IPS-18a (cell line): Measurements from ENCODE around the gene RBM38.

Experiments
- H3K27ac ChIP-seq: one replicate; pipeline ENCODE4 v1.5.1; 2013; ENCODE audit warnings: low read length
- H3K27me3 ChIP-seq: one replicate; pipeline ENCODE4 v1.6.1; 2013; ENCODE audit warnings: mild to moderate bottlenecking, low read length; ENCODE audit not compliant: control insufficient read depth, insufficient read depth
- H3K36me3 ChIP-seq: one replicate; pipeline ENCODE4 v1.6.1; 2013; ENCODE audit warnings: low read depth, low read length; ENCODE audit not compliant: control insufficient read depth
- H3K4me1 ChIP-seq: one replicate; pipeline ENCODE4 v1.6.1; 2013; ENCODE audit warnings: low read depth, low read length; ENCODE audit not compliant: control insufficient read depth
- H3K4me3 ChIP-seq: one replicate; pipeline ENCODE4 v1.5.1; 2013; ENCODE audit warnings: low read length
- H3K9ac ChIP-seq: one replicate; pipeline ENCODE4 v1.6.1; 2013; ENCODE audit warnings: mild to moderate bottlenecking, low read length, moderate library complexity
- H3K9me3 ChIP-seq: one replicate; pipeline ENCODE4 v1.6.1; 2013; ENCODE audit warnings: low read depth, low read length; ENCODE audit not compliant: control insufficient read depth

Gene RBM38

DNA sequence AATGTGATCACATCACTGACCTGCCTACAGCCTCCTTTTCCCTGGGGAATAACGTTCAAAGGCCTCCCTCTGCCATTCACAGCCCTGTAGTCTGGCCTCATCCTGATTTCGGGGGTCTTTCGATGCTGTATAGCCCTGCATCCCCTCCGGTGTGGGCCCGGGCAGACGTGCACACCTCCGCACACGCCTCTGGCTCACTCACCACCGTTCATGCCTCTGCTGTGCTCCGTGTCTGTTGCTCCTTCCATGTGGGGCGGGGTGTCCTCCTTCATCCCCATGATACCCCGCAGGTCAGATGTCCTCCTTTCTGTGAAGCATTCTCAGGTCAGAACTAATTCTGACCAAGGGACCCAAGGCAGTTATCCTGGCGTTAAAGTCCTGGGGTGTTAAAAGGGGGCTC lies 13.8 kb upstream of the RBM38 start:
- Histone ChIP-seq H3K36me3 (peaks cover 70% of the 10 kb centered on the region), H3K27me3 (no peaks in the 10 kb centered on the region), H3K9ac (no peak overlapping the region), H3K9me3 (no peaks in the 10 kb centered on the region), H3K27ac (no peak overlapping the region), H3K4me3 (no peak overlapping the region), H3K4me1 (no peaks in the 10 kb centered on the region)

DNA sequence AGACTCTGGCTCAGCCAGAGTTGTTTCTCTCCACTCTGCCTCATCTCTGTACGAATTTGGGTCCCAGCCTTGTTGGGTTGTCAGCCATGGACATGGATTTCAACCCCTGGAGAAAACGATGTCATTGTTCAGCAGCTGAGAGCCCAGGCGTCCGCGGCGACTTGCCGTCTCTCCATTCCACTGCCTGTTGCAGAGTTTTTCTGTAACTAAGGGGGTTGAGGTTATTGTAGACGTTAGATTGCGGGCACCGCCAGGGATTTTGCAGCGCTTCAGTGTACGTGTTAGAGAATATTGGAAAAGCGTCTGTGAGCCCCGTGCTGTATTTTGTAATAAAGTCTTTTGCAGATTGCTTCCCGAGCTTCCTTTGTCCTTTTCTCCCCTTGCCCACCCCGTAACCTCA lies 13.1 kb upstream of the RBM38 start:
- no peak overlapping the region for H3K27ac ChIP-seq
- H3K9me3 ChIP-seq = no peaks in the 10 kb centered on the region
- H3K4me3 ChIP-seq = no peak overlapping the region
- peaks cover 63% of the 10 kb centered on the region for H3K36me3 ChIP-seq
- H3K27me3 ChIP-seq = no peaks in the 10 kb centered on the region
- no peaks in the 10 kb centered on the region for H3K4me1 ChIP-seq
- no peak overlapping the region for H3K9ac ChIP-seq

DNA sequence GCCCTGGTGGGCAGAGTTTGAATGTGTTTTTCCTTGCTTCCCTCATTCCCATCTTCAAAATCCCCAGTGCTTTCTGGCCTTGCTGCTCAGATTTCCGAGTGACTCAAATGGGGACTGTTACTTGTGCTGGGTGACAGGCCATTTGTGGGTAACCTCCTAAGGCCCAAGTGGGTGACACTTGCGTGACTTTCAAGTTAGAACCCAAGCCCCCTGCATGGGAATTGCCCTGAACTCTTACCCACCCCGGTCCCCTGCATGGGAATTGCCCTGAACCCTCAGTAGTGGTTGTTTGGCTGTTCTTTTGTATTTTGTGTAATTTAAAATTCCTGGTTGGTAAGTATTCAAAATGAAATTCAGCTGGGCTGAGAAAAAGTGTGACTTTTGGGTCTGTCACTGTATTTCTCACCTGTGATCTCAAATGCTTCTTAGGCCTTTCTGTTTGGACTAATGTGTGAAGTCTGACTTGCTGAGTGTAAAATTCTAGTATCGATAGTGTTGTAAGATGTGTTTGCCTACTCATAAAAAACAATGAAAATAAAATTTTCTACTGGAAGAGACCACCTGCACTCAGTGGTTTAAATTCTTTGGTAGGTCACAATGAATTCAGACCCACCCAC lies 12.4 kb upstream of the RBM38 start:
- H3K4me3 ChIP-seq = no peak overlapping the region
- peaks cover 56% of the 10 kb centered on the region for H3K36me3 ChIP-seq
- H3K9me3 ChIP-seq = no peaks in the 10 kb centered on the region
- H3K9ac ChIP-seq = no peak overlapping the region
- no peaks in the 10 kb centered on the region for H3K4me1 ChIP-seq
- H3K27me3 ChIP-seq = no peaks in the 10 kb centered on the region
- no peak overlapping the region for H3K27ac ChIP-seq

DNA sequence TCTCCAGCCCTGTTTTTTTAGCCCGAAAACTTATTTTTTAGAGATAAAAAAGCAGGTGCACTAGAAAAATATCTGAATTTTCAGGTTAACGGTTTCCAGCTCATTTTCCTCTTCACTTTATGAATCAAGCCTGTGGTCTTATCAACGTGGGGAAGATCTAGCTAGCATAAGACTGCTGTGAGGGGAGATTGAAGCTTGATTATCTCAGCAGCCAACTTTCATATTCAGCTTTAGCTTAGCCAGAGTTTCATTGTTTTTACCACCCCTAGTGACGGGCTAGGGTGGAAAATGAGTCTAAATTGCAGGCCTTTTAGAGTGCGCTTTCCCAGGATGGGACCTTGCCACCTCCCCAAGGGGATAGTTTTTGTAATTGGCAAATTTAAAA lies 11.9 kb upstream of the RBM38 start:
- Histone ChIP-seq H3K27ac (no peak overlapping the region), H3K27me3 (no peaks in the 10 kb centered on the region), H3K4me3 (no peak overlapping the region), H3K9me3 (no peaks in the 10 kb centered on the region), H3K36me3 (peaks cover 51% of the 10 kb centered on the region), H3K4me1 (no peaks in the 10 kb centered on the region), H3K9ac (no peak overlapping the region)

DNA sequence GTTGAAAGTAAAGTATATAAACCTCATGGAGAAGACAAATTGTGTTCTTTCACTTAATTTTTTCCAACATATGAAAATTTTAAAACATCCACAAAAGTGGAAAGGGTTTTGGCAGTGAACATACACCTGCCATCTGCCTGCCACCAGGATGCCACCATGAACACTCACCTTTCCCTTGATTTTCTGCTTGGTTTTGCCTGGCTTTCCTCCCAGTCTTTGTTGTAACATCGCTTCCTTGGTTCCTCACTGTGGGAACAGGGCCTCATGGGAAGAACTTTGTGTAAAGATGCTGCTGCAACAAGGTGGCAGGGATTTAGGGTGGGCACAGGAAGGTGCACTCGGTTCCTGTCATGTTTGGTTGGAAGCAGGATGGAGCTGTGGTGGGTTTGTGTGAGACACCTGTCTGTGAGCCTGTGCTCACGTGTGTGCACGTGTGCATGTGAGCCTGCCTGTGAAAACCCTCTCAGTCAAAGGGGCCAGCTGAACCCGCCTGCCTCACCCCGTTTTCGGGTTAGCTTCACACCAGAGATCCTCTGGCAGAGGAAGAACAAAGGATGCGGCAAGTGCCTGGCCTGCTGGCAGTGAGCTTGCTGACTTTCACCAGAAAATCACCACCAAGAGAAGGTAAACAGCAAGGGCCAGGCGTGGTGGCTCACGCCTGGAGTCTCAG lies 11.0 kb upstream of the RBM38 start:
- peaks cover 42% of the 10 kb centered on the region for H3K36me3 ChIP-seq
- H3K27me3 ChIP-seq = no peaks in the 10 kb centered on the region
- no peak overlapping the region for H3K27ac ChIP-seq

DNA sequence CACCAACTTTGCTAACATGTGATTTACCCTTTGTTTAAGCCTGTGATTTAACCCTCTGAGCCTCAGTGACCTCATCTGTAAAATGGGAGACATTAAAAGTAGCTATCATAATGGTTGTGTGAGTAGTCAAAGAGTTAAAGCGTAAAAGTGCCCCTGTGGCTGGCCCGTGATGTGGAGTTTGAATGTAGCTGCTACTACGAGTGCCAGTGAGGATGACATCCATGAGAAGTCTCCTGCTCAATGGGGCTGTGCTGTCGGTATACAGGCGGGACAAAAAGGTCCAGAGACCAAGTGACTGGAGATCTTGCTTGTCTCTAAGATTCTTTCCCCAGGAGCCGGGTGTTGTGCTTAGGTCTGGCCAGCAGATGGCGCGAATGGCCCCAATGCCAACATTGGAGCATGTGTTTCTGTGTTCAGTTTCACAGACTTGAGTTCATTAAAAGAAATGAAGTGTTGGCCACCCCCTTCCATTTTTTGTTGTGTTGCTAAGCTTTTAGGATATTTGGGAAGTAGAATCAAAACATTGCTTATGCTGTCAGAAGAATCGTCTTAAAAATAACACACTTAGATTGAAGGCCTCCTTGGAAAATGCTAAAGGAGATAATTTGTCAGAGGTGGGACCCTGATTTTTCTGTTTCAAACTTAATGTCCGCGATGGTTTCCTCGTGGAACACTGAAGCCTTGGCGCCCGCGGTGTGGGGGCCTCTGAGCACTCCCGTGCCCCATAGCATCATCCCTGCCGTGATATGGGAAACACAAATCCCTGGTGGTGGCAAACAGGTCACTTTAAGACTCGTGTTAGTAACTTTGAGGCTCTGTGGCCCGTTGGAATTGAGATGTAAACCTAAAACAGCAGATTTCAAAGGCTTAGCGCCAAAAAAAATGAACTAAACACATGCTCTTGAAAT lies 9.3 kb upstream of the RBM38 start:
- Histone ChIP-seq H3K27me3 (no peaks in the 10 kb centered on the region), H3K4me3 (no peak overlapping the region), H3K4me1 (no peaks in the 10 kb centered on the region), H3K36me3 (peaks cover 27% of the 10 kb centered on the region), H3K9me3 (no peaks in the 10 kb centered on the region), H3K9ac (no peak overlapping the region), H3K27ac (no peak overlapping the region)

More for the DNA sequence above, 11.0 kb upstream of the RBM38 start:
- Histone ChIP-seq H3K4me1 (no peaks in the 10 kb centered on the region), H3K9me3 (no peaks in the 10 kb centered on the region), H3K4me3 (no peak overlapping the region), H3K9ac (no peak overlapping the region)

DNA sequence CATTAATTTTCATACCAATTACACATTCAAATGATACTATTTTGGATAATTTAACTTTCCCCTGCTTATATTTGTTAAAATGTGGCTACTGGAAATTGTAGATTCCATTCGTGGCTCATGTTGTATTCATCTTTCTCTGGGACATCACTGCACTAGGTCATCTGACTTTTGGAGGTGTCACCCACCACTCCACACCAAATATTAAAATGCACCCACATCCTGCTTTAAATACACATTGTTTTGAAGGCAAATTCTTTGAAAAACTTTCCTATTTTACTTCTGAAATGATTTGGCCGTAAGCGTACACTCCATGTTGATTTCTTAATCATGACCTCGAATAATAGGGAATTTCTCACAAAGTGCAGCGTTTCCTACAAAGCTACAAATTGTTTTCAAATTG lies 8.7 kb upstream of the RBM38 start:
- no peaks in the 10 kb centered on the region for H3K27me3 ChIP-seq

DNA sequence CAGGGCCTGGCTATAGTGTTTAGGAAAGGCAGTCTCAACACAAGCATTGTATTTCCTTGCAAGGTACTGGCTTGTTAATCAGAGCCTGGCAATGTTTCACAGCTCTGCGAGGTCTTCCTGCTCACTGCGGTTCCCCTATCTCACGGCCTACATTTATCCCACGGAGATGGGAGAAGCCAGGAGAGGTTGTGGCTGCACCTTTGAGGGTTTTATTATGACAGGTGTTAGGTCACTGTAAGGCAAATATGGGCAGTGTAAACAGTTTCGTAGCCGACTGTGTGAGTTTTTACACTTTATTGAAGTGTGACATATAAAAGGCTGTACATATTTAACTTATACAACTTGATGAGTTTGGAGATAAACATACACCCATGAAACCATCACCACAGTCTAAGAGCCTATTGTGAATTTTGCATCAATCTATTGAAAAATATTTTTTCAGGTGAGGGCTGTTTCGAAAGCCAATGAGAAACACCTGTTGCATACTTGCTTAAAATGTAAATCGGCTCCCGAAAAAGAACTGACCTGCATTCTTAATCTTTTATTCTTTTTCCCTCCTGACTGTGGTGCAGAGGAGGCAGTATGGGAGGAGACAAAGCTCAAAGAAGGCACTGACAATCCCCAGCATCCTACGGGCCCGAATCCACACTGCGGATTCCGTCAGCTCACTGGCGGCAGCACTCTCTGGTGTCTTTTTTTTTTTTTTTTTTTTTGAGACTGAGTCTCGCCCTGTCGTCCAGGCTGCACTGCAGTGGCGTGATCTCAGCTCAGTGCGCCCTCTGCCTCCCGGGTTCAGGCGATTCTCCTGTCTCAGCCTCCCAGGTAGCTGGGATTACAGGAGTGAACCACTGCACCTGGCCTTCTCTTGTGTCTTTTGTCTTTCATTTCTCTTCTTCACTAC lies 7.5 kb upstream of the RBM38 start:
- Histone ChIP-seq H3K9ac (no peak overlapping the region), H3K27me3 (no peaks in the 10 kb centered on the region), H3K4me1 (no peaks in the 10 kb centered on the region), H3K4me3 (no peak overlapping the region), H3K9me3 (no peaks in the 10 kb centered on the region), H3K27ac (no peak overlapping the region), H3K36me3 (peaks cover 10% of the 10 kb centered on the region)

More for the DNA sequence above, 8.7 kb upstream of the RBM38 start:
- Histone ChIP-seq H3K9ac (no peak overlapping the region), H3K36me3 (peaks cover 20% of the 10 kb centered on the region), H3K4me1 (no peaks in the 10 kb centered on the region), H3K9me3 (no peaks in the 10 kb centered on the region), H3K4me3 (no peak overlapping the region), H3K27ac (no peak overlapping the region)

DNA sequence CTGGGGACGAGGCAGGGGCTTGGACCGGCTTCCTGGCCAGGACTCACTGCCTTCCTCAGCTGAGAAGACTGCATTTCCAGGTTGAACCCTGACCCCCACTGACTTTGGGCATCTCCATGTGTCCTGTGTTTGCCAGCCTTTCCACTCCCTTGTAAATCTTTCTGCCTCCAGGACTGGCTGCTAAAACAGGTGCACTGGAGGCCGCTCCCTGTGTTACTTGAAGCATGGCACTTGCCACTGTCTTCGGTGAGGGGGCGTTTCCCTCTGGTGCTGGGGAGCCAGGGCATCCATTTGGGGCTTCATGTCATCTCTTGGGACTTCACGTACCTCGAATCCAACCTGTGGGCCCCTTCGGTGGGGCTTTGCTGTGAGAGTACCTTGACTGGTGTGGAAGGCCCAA lies 6.7 kb upstream of the RBM38 start:
- Histone ChIP-seq H3K27me3 (peaks cover under 1% of the 10 kb centered on the region), H3K9ac (no peak overlapping the region), H3K36me3 (peaks cover 4% of the 10 kb centered on the region), H3K4me1 (no peaks in the 10 kb centered on the region), H3K27ac (no peak overlapping the region), H3K9me3 (no peaks in the 10 kb centered on the region), H3K4me3 (no peak overlapping the region)

DNA sequence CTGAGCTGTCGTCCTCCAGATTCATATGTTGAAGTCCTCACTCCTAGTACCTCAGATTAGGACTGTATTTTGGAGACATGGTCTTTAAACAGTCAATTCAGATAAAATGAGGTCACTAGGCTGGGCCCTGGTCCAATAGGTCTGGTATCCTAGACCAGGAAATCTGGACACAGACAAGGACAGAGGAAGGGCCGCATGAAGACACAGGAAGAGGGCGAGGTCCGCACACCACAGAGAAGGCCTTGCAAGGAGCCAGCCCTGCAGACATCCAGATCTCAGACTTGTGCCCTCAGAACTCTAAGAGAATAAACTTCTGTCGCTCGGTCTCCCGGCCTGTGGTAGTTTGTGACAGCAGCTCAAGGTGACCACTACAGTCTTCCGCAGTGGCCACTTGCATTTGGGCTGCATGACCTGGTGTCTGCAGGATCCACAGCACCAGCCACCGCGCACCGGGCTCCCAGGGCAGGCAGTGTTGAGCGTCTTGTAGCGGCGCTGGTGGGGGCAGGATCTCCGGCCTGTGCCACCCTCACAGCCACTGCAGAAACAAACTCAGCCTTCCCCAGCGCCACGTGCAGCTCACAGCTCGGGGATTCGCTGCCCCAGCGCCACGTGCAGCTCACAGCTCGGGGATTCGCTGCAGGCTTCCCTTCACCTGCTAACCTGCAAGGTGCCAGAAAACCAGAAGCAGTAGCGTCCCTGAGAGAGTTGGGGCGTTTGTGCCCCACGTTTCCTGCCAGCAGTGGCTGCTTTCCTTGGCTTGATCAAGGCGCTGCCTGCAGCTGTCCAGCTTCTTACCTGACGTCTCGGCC lies 6.0 kb upstream of the RBM38 start:
- Histone ChIP-seq H3K9ac (no peak overlapping the region), H3K36me3 (no peaks in the 10 kb centered on the region), H3K27ac (no peak overlapping the region), H3K4me3 (no peak overlapping the region), H3K27me3 (peaks cover 7% of the 10 kb centered on the region), H3K9me3 (no peaks in the 10 kb centered on the region), H3K4me1 (peaks cover 5% of the 10 kb centered on the region)
